Neural progenitor cell (in vitro differentiated cells): Measurements from ENCODE around the gene CGRRF1. TPM values are rescaled to one million over a fixed set of nuclear protein-coding genes. Genes with fewer than 3 reads are reported as not detected.

Source experiments
- DNase-seq: peaks from one replicate; pipeline ENCODE4 v3.0.0-alpha.2; 2016; ENCODE audit warnings: low spot score
- H2AFZ ChIP-seq: fragments of 200-600 bp; sonication (generic); replicated peaks from 2 replicates; pipeline ENCODE4 v1.6.1; 2016; ENCODE audit warnings: antibody characterized with exemption
- H3F3A ChIP-seq: fragments of 200-600 bp; sonication (generic); 2 replicates; pipeline ENCODE4 v1.6.1; 2016; ENCODE audit warnings: antibody characterized with exemption, low read depth
- H3K27ac ChIP-seq: fragments of 200-600 bp; sonication (generic); 2 replicates; pipeline ENCODE4 v1.5.1; 2016; ENCODE audit warnings: mild to moderate bottlenecking
- H3K27me3 ChIP-seq: fragments of 200-600 bp; sonication (generic); 2 replicates; pipeline ENCODE4 v1.6.1; 2016; ENCODE audit warnings: mild to moderate bottlenecking, moderate library complexity
- H3K36me3 ChIP-seq: fragments of 200-600 bp; sonication (generic); 2 replicates; pipeline ENCODE4 v1.5.1; 2016
- H3K4me1 ChIP-seq: fragments of 200-600 bp; sonication (generic); 2 replicates; pipeline ENCODE4 v1.6.1; 2016; ENCODE audit warnings: mixed run types
- H3K4me2 ChIP-seq: fragments of 200-600 bp; sonication (generic); 2 replicates; pipeline ENCODE4 v1.6.1; 2016
- H3K4me3 ChIP-seq: fragments of 200-600 bp; sonication (generic); 2 replicates; pipeline ENCODE4 v1.5.1; 2016
- H3K79me2 ChIP-seq: fragments of 200-600 bp; sonication (generic); 2 replicates; pipeline ENCODE4 v1.6.1; 2016; ENCODE audit warnings: low read depth
- H3K9ac ChIP-seq: fragments of 200-600 bp; sonication (generic); 2 replicates; pipeline ENCODE4 v1.6.1; 2016
- H3K9me3 ChIP-seq: fragments of 200-600 bp; sonication (generic); 2 replicates; pipeline ENCODE4 v1.5.1; 2016; ENCODE audit warnings: low read depth
- H4K20me1 ChIP-seq: fragments of 200-600 bp; sonication (generic); 2 replicates; pipeline ENCODE4 v1.6.1; 2016; ENCODE audit warnings: low read depth
- H3K27ac Mint-ChIP-seq: 3 replicates; pipeline ENCODE4 v1.8.0; 2021; ENCODE audit warnings: mixed read lengths
- H3K27me3 Mint-ChIP-seq: 2 replicates; pipeline ENCODE4 v1.8.0; 2022; ENCODE audit warnings: low read depth, mild to moderate bottlenecking, inconsistent platforms, moderate library complexity, mixed read lengths; ENCODE audit not compliant: insufficient read depth
- H3K36me3 Mint-ChIP-seq: 3 replicates; pipeline ENCODE4 v1.8.0; 2021; ENCODE audit warnings: mixed read lengths
- H3K4me1 Mint-ChIP-seq: 3 replicates; pipeline ENCODE4 v1.8.0; 2021; ENCODE audit warnings: mixed read lengths
- H3K4me3 Mint-ChIP-seq: 3 replicates; pipeline ENCODE4 v1.8.0; 2021; ENCODE audit warnings: mild to moderate bottlenecking, moderate library complexity, mixed read lengths
- H3K9me3 Mint-ChIP-seq: 3 replicates; pipeline ENCODE4 v1.8.0; 2020; ENCODE audit warnings: mixed read lengths
- EZH2 ChIP-seq: fragments of 200-600 bp; sonication (generic); IDR thresholded peaks from 2 replicates; pipeline ENCODE4 v1.6.1; 2017; ENCODE audit warnings: antibody characterized with exemption, mild to moderate bottlenecking, moderate library complexity
- EZH2phosphoT487 ChIP-seq: fragments of 200-600 bp; sonication (generic); IDR thresholded peaks from 2 replicates; pipeline ENCODE4 v1.6.1; 2017; ENCODE audit warnings: antibody characterized with exemption
- total RNA-seq: library from RNA; depleted of rRNA; stranded (reverse); fragments of >200 nt; gene quantifications from 2 replicates; pipeline ENCODE4 v1.2.3, GENCODE V29; 2015; ENCODE audit warnings: low replicate concordance
- TF ChIP-seq, protein P1 (sequence below): fragments of 200-600 bp; sonication (generic); IDR thresholded peaks from 2 replicates; pipeline ENCODE4 v1.5.1; 2017; ENCODE audit warnings: antibody characterized with exemption, mild to moderate bottlenecking

Gene CGRRF1
- total RNA-seq, 1 donor from 2014 or later: 36.1 TPM

- no peak for TF ChIP-seq EZH2
- no peak for TF ChIP-seq EZH2phosphoT487
- TF ChIP-seq, protein P1, sequence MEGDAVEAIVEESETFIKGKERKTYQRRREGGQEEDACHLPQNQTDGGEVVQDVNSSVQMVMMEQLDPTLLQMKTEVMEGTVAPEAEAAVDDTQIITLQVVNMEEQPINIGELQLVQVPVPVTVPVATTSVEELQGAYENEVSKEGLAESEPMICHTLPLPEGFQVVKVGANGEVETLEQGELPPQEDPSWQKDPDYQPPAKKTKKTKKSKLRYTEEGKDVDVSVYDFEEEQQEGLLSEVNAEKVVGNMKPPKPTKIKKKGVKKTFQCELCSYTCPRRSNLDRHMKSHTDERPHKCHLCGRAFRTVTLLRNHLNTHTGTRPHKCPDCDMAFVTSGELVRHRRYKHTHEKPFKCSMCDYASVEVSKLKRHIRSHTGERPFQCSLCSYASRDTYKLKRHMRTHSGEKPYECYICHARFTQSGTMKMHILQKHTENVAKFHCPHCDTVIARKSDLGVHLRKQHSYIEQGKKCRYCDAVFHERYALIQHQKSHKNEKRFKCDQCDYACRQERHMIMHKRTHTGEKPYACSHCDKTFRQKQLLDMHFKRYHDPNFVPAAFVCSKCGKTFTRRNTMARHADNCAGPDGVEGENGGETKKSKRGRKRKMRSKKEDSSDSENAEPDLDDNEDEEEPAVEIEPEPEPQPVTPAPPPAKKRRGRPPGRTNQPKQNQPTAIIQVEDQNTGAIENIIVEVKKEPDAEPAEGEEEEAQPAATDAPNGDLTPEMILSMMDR: no peak
- Histone ChIP-seq H3F3A (peaks cover 21% of the 10 kb centered on the region), H4K20me1 (peaks cover 6% of the 10 kb centered on the region), H3K4me2 (peak overlapping the region; percentile 50), H3K4me1 (peaks cover 17% of the 10 kb centered on the region), H3K36me3 (peaks cover 1% of the 10 kb centered on the region), H3K27me3 (no peaks in the 10 kb centered on the region), H3K79me2 (no peaks in the 10 kb centered on the region), H3K9ac (no peak overlapping the region), H3K27ac (peak overlapping the region; percentile 89), H3K4me3 (no peak overlapping the region), H3K9me3 (no peaks in the 10 kb centered on the region), H2AFZ (no peak overlapping the region)
- Mint-ChIP-seq H3K27me3 (no peaks in the 10 kb centered on the region), H3K9me3 (no peaks in the 10 kb centered on the region), H3K4me3 (no peak overlapping the region), H3K4me1 (peaks cover 3% of the 10 kb centered on the region), H3K36me3 (peaks cover 16% of the 10 kb centered on the region), H3K27ac (peak overlapping the region; percentile 67)
- DNase-seq: peak; percentile 43
Measured at GRCh38 chr14:54533100-54533499, 23.4 kb downstream of the CGRRF1 start.

GRCh38 chr14:54535126-54535525, 25.4 kb downstream of the CGRRF1 start:
- Histone ChIP-seq H3K4me3 (no peak overlapping the region), H3K9ac (no peak overlapping the region), H3K4me1 (peaks cover 17% of the 10 kb centered on the region), H3K4me2 (no peak overlapping the region), H3K27ac (no peak overlapping the region), H3K27me3 (no peaks in the 10 kb centered on the region), H3K36me3 (peaks cover 8% of the 10 kb centered on the region), H2AFZ (no peak overlapping the region), H4K20me1 (peaks cover 6% of the 10 kb centered on the region), H3K9me3 (no peaks in the 10 kb centered on the region), H3F3A (peaks cover 21% of the 10 kb centered on the region), H3K79me2 (no peaks in the 10 kb centered on the region)
- TF ChIP-seq, protein P1: no peak
- TF ChIP-seq EZH2phosphoT487 (no peak), EZH2 (no peak)
- no peaks in the 10 kb centered on the region for H3K27me3 Mint-ChIP-seq
- peaks cover 3% of the 10 kb centered on the region for H3K4me1 Mint-ChIP-seq
- H3K36me3 Mint-ChIP-seq: peaks cover 20% of the 10 kb centered on the region
- no peak for DNase-seq
- no peak overlapping the region for H3K4me3 Mint-ChIP-seq
- H3K9me3 Mint-ChIP-seq: no peaks in the 10 kb centered on the region
- no peak overlapping the region for H3K27ac Mint-ChIP-seq

DNA sequence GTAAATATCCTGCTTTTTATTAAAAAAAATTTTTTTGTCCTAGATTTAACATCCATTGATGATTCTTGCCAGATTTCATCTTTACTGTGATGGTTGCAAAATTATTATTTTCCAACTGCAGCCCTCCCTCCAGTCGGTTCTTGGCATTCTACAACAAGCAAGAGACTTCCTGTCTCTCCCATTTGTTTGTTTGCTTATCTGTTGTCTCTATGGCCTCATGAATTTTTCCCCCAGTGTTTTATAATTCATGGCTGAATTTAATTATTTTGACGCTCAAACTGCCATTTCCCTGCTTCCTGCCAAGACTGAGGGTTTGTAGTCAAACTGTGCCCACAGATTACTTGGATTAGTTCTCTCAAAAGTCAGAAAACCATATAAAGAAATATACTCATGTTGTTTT, 25.9 kb downstream of the CGRRF1 start:
- no peaks in the 10 kb centered on the region for H3K27me3 Mint-ChIP-seq
- Histone ChIP-seq H3K36me3 (peaks cover 8% of the 10 kb centered on the region), H2AFZ (no peak overlapping the region), H3K27me3 (no peaks in the 10 kb centered on the region), H3K27ac (no peak overlapping the region), H3K9ac (no peak overlapping the region), H3K79me2 (no peaks in the 10 kb centered on the region), H3K4me2 (no peak overlapping the region), H3F3A (peaks cover 21% of the 10 kb centered on the region), H4K20me1 (peaks cover 6% of the 10 kb centered on the region), H3K4me1 (peaks cover 17% of the 10 kb centered on the region), H3K4me3 (no peak overlapping the region), H3K9me3 (no peaks in the 10 kb centered on the region)
- peaks cover 3% of the 10 kb centered on the region for H3K4me1 Mint-ChIP-seq
- H3K4me3 Mint-ChIP-seq: no peak overlapping the region
- H3K36me3 Mint-ChIP-seq: peaks cover 23% of the 10 kb centered on the region
- no peak for DNase-seq
- TF ChIP-seq EZH2phosphoT487: no peak
- no peak for TF ChIP-seq EZH2
- TF ChIP-seq, protein P1: no peak
- H3K9me3 Mint-ChIP-seq: no peaks in the 10 kb centered on the region
- H3K27ac Mint-ChIP-seq: no peak overlapping the region
